ENCODE results near the gene HLA-E.
A peak's percentile ranks its signal among the peaks of the same experiment; 100 is the strongest.
"Not testable (repeated sequence)": the region's sequence is repeated elsewhere in the genome, so short reads cannot be mapped to it uniquely, and the experiment has no call there.

The HLA-E gene

DNA sequence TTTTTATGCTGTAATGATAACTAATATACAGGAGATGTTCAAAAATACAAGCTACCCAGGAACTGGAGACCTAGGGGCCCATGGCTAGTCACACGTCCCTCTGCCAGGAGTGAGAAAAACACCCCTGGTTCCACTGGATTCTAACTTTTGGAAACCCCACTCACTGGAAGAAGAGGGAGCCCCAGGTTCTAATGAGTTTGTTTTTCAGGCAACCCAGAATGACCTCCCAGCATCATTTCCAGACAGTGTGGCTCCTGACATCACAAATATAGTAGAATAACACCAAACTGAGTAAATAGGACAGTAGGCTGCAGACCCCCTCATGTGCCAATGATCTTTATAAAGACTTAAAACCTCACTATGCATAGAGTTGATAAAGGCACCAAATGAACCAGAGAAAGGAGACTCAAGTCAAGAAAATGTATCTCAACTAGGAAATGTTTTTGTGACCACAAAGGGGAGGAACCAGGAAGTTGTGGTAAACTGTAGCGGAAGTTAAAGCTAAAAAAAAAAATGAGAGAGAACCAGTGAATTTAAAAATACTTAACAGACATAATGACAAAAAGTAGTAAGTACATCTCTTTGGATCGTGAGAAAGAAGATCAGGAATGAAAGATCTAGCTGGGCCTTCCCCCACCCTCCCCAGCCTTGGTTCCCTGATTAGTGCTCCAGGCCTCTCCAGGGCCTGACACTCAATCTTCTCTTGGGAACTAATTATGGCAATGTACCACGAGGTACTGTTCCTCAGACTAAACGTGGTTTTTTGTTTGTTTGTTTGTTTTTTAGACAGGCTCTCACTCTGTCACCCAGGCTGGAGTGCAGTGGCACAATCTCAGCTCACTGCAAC, 19.8 kb downstream of the HLA-E start:
- DNase-seq, result no peak

GRCh38 chr6:30510419-30511168, 21.3 kb downstream of the HLA-E start:
- DNase-seq, result no peak

- no peak for DNase-seq
Measured at GRCh38 chr6:30511169-30511546, 21.8 kb downstream of the HLA-E start.

GRCh38 chr6:30513451-30513850, 24.1 kb downstream of the HLA-E start:
- no peak for DNase-seq

GRCh38 chr6:30515106-30515505, 25.8 kb downstream of the HLA-E start:
- no peak for DNase-seq

DNA sequence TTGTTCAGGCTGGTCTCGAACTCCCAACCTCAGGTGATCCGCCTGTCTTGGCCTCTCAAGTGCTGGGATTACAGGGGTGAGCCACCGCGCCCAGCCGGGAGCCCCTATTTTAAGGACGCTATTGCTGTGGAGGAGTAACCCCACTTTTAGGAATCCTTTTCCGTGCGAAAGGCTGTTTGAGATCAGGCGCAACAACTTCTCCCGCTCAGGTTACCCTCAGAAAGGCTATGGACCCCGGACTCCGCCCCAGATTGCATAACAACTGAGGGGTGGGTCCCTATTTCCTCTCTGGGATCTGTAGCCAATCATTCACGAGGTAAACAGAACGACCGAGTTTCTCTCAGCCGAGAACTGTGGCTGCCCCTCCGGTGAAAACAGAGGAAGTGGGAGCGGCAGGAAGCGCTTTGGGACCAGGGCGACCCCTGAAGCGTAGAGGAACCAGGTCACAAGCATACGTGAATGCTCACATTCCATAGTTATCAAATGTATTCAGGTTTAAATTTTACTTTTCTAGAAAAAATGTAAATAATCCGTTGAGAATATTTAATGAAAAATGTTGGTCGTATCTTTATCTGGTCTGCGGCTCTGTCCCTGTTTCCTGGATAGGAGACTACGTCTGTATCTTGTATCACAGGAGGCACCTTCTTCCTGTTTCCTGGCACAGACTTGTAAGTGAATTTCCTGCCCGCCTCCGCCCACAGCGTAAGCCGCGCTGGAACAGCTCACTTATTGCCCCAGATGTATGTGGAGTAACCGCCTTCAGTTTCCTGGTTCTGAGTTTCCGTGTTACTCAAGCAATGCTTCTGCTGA, 26.8 kb downstream of the HLA-E start:
- peak; percentile 87 for DNase-seq

- not testable (repeated sequence) for DNase-seq
Measured at GRCh38 chr6:30516754-30517076, 27.4 kb downstream of the HLA-E start.

- not testable (repeated sequence) for DNase-seq
Measured at GRCh38 chr6:30517767-30518504, 28.6 kb downstream of the HLA-E start.

DNA sequence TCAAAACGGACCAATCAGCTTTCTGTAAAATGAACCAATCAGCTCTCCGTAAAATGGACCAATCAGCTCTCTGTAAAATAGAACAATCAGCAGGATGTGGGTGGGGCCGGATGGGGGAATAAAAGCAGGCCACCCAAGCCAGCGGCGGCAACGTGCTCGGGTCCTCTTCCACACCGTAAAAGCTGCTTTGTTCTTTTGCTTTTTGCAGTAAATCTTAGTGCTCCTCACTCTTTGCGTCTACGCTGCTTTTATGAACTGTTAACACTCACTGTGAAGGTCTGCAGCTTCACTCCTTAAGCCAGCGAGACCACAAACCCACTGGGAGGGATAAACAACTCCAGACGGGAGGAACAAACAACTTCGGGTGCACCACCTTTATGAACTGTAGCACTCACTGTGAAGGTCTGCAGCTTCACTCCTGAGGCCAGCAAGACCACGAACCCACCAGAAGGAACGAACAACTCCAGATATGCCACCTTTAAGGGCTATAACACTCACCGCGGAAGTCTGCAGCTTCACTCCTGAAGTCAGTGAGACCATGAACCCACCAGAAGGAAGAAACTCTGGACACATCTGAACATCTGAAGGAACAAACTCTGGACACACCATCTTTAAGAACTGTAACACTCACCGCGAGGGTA, 29.3 kb downstream of the HLA-E start:
- not testable (repeated sequence) for DNase-seq

GRCh38 chr6:30520522-30520921, 31.2 kb downstream of the HLA-E start:
- no peak for DNase-seq

GRCh38 chr6:30521082-30521481, 31.8 kb downstream of the HLA-E start:
- DNase-seq, result not testable (repeated sequence)

- not testable (repeated sequence) for DNase-seq
Measured at GRCh38 chr6:30521952-30522351, 32.6 kb downstream of the HLA-E start.

GRCh38 chr6:30526444-30526843, 37.1 kb downstream of the HLA-E start:
- DNase-seq, result not testable (repeated sequence)

- DNase-seq, result not testable (repeated sequence)
Measured at GRCh38 chr6:30529349-30529875, 40.1 kb downstream of the HLA-E start.

- no peak for DNase-seq
Measured at GRCh38 chr6:30530014-30530413, 40.7 kb downstream of the HLA-E start.

DNA sequence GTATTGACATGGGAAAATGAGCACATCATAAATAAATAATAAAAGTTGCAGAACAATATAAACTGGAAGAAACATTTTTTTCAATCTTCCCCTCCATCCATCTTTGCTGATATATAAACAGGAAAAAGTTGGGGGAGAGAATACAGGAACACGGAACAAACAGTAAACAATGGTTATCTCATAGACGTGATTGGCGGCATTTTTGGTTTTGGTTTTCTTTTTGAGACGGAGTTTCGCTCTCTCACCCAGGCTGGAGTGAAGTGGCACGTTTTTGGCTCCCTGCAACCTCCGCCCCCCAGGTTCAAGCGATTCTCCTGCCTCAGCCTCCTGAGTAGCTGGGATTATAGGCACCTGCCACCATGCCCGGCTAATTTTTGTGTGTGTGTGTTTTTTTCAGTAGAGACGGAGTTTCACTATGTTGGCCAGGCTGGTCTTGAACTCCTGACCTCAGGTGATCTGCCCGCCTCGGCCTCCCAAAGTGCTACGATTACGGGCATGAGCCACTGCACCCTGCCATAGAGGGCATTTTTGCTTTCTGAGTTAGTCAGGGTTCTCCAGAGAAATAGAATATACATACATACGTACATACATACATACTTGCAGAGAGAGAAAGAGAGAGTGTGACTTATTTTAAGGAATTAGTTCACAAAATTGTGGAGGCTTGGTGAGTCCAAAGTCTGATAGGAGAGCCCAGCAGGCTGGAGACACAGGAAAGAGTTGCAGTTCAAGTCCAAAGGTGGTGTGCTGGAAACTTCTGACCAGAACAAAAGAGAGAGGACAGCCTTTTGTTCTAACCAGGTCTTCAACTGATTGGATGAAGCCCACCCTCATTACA, 44.4 kb downstream of the HLA-E start:
- no peak for DNase-seq

GRCh38 chr6:30537931-30538330, 48.6 kb downstream of the HLA-E start:
- DNase-seq, result no peak

GRCh38 chr6:30541515-30542403, 52.5 kb downstream of the HLA-E start:
- DNase-seq, result peak; percentile 69

DNA sequence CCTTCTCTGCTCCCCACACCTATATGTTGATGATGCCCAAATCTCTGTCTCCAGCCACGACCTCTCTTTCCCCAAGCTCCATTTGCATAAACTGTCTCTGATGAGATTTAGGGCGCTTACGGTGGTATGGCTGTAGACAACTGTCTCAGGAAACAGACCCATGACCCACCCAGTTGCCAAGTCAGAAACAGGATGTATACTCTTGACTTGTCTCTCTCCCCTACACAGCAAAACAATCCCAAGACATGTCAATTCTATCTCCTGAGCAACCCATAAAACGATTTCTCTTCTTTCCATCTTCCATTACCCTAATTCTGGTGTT, 53.1 kb downstream of the HLA-E start:
- DNase-seq, result no peak

DNA sequence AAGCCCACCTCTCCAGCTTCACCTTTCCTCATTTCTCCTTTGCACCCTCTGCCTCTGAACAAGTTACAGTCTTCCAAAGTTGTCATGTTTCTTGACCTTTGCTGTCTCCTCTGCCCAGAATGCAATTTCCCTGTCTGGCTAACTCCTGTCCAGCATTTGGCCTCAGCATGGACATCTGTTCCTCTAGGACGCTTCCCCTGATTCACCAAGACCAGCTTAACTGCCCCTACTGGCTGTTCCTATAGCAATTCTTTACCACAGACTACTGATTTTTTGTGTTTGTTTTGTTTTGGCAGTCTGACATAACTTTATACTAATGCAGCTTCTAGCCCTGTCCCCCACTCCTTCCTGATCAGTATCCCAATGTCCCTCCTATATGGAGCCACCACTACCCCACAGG, 53.6 kb downstream of the HLA-E start:
- DNase-seq, result no peak
